G401 (cell line): Measurements from ENCODE around the gene MAMLD1. TPM values are rescaled to one million over a fixed set of nuclear protein-coding genes. Genes with fewer than 3 reads are reported as not detected.
A peak's percentile ranks its signal among the peaks of the same experiment; 100 is the strongest.

Experiments
- DNase-seq: peaks from one replicate; pipeline ENCODE4 v3.0.0-alpha.2; 2015; ENCODE audit warnings: low spot score
- in situ Hi-C: cut with HindIII; loops from 2 replicates; pipeline ENCODE4 v1.10.0; 2016; ENCODE audit warnings: low sequenced_read_pairs, mixed read lengths
- total RNA-seq: library from RNA; depleted of rRNA; stranded (reverse); fragments of >200 nt; shearing (Covaris generic); gene quantifications from 2 replicates; pipeline ENCODE4 v1.2.3, GENCODE V29; 2014

Gene MAMLD1
- total RNA-seq, 1 experiment from 2014 or later, result not detected

GRCh38 chrX:150352114-150352513 lies 11.0 kb upstream of the MAMLD1 start:
- in situ Hi-C loops, result no loop called here
- no peak for DNase-seq

DNA sequence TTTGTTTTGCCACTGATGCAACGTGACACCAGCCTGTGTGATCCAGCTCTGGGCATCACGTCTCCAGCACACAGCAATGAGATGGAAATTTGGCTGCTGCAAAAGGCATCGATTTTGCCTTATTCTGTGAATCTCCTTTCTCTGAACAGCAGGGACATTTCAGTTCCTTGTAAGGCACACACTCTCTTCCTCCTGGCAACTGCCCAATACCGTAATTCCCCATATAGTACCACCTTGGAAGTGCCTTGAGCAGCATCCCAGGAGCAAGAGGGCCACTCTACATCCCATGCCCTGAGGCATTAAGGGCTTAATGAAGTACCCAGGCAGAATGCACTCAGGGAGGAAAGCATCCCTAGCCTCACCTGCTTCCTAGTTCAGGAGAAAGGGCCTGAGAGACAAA lies 10.5 kb upstream of the MAMLD1 start:
- no peak for DNase-seq

DNA sequence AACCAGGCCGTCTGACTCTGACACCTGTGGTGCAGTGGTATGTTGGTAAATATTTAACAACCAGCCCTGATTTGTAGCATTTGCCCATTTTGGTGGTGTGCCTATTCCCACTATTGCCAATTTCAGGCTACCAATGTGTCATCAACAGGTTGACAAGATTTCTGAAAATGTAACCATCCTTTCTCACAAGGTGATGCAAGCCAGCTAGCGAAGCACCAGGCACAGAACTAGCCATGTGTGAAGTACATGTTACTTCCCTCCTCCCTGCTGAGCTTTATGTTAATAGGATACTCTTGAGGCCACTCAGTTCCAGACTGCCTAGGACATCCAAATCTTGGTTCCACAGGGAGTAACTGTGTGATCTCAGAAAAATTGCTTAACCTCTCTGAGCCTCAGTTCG lies 7.2 kb upstream of the MAMLD1 start:
- in situ Hi-C loops, result no loop called here
- DNase-seq, result no peak

More for the DNA sequence above, 10.5 kb upstream of the MAMLD1 start:
- in situ Hi-C loops, result no loop called here

GRCh38 chrX:150357790-150358189 lies 5.3 kb upstream of the MAMLD1 start:
- no peak for DNase-seq
- in situ Hi-C loops, result no loop called here

GRCh38 chrX:150358651-150359050 lies 4.5 kb upstream of the MAMLD1 start:
- no peak for DNase-seq
- in situ Hi-C loops, result no loop called here

GRCh38 chrX:150360331-150360730 lies 2.8 kb upstream of the MAMLD1 start:
- in situ Hi-C loops, result no loop called here
- DNase-seq, result no peak

GRCh38 chrX:150361070-150361776 lies 1.9 kb upstream of the MAMLD1 start:
- peak; percentile 7 for DNase-seq
- in situ Hi-C loops, result no loop called here

DNA sequence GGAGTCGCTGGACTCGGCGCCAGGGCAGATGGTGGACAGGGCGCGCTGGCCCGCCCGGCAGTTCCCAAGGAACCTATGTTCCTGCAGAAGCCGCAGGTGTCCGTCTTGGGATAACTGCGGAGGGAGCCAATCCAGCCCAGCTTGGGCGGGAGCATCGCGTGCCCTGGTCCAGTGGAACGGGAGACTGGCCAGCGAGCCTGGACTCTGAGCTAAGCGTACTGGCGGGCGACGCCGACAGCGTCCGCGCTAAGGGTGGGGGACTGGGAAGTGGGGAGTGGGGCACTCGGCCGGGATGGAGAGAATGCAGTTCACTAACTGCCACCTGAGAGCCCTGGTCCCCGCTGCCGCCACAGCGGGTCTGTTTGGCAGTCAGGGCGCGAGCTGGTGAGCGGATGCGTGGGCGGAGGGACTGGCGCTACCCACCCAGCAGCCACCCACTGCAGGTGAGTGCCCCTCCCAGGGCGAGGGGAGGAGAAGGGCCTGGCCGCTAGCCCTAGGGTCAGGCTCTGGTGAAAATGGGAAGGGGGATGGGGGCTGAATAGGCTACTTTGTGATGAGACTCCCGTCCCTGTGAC lies 1.3 kb upstream of the MAMLD1 start:
- in situ Hi-C loops, result no loop called here
- peak; percentile 34 for DNase-seq

DNA sequence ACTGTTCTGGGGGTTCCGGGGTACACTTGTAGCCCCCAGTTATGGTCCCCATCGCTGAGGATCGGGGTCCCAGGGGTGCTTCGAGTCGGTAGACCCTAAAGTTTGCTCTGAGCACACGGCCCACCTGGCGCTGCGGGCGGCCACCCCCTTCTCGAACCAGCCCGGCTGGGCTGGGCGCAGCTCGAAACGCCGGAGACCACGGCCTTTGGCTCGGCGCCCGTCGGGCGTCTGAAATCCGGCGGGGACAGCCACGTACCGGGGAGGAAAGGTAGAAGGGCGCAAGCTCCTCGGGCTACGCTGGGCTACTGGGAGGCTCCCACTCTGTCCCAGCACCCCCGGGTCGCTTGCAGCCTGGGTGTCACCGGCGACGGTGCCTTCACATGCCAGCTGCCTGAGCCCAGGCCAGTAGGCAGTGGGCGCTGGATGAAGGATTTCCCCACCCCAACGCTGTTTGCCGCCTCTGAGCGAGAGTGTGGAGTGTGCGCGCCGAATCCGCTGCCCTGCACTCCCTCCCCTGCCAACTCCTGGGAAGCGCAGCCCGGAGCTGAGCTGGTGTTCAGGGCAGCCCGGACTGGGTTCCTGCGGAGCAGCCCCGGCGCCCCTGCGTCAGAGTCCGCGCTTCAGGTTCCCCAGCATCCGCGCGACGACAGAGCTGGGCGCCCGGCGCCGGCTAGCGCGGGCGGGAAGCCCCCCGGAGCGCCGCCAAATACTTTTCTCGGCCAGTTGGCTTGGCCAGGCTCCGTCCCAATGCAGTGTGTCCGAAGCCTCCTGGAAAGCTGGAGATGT lies 637 bp downstream of the MAMLD1 start:
- in situ Hi-C loops, result no loop called here
- peak; percentile 13 for DNase-seq

GRCh38 chrX:150364347-150365050 lies 1.4 kb downstream of the MAMLD1 start:
- in situ Hi-C loops, result no loop called here
- DNase-seq, result peak; percentile 19

DNA sequence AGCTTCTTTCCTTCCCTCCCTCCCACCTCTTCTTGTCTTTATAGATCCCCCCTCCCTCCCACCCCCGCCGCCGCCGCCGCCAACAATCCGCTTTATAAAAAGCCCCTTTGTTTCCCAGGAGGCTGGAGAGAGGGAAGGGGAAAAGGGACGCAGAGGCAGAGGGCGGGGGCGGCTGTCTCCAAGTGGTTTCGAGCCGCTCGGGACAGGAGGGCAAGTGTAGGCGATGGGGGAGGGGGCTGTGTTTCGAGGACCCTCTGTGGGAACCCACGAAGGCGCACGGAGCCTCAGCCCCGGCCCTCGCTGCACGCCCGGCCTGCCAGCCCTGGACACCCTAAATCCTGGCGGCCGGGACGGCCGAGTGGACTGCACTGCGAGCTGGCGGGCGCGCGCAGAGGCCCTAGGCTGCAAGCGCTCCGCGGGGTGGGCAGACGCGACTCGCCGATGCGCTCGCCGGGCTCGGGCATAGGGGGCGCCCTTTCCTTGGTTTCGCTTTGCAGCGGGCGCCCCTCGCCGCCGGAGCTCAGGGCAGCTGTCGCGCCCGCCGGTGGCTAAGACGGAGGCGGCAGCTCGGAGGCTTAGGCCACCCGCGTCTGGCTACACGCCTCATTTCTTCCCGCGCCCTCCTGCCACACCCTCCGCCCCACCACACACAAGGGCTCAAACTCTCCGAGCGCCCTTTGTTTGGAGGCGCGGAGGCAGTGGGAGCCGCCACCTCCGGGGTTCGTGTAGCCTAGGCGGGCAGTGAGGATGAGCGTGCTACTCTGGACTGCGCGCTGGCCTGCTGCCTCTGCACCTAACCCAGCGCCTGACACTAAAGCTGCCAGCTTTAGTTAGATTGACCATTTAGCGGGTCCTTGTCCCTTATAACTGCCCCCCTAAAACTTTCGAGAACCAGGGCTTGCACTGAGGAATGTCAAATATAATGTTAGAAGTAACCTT lies 2.2 kb downstream of the MAMLD1 start:
- DNase-seq, result peak; percentile 63
- in situ Hi-C loops, result no loop called here

- peak; percentile 12 for DNase-seq
- in situ Hi-C loops, result no loop called here
Measured at GRCh38 chrX:150365990-150366911, 3.1 kb downstream of the MAMLD1 start.

GRCh38 chrX:150366951-150367545 lies 3.9 kb downstream of the MAMLD1 start:
- in situ Hi-C loops, result no loop called here

GRCh38 chrX:150370589-150371312 lies 7.6 kb downstream of the MAMLD1 start:
- DNase-seq, result no peak
- in situ Hi-C loops, result no loop called here

More at GRCh38 chrX:150366951-150367545, 3.9 kb downstream of the MAMLD1 start:
- DNase-seq, result peak; percentile 1

DNA sequence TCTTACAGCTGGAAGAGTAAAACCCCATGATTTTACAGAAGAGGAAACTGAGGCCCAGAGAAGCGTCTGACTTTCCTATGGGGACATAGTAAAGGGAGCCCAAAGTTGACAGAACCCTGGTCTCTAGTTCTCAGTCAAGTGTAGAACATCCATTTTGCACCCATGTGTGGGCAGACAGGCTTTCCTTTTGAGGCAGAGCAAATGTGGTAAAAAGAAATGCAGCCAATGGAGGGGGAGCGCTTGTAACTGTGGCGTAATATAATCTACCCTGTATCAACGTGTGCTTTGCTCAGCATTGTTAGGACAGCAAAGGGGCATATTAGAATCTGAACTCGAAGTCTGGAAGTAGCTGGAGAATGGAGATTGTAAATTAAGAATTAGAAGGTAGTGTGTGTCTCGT lies 8.8 kb downstream of the MAMLD1 start:
- DNase-seq, result no peak
- in situ Hi-C loops, result no loop called here

- in situ Hi-C loops, result no loop called here
- peak; percentile 16 for DNase-seq
Measured at GRCh38 chrX:150372280-150372679, 9.2 kb downstream of the MAMLD1 start.

- no peak for DNase-seq
- in situ Hi-C loops, result no loop called here
Measured at GRCh38 chrX:150372756-150373155, 9.6 kb downstream of the MAMLD1 start.
